A549 treated with dexamethasone at 1 μM for 4 hours (cell line): Measurements from ENCODE around the gene PRKD2. TPM values are rescaled to one million over a fixed set of nuclear protein-coding genes. Genes with fewer than 3 reads are reported as not detected.

Experiments
- total RNA-seq: library from RNA; stranded (reverse); fragments of 200-300 nt; extraction: Qiagen RNA extraction; gene quantifications from 5 replicates; pipeline ENCODE4 v1.2.3, GENCODE V29; 2022

PRKD2 gene
- total RNA-seq: 19.7 to 33.9 TPM (median 28.2 TPM) in 5 replicates

GRCh38 chr19:46717034-46717715, at the start of gene PRKD2:
PRKD2 (minus strand) TSS chr19:46717114; CDS start chr19:46716370, 744 bp downstream.

GRCh38 chr19:46746281-46747057, 29.6 kb upstream of the PRKD2 start, which contains the start of gene STRN4:
STRN4 (minus strand) TSS chr19:46746450; CDS start chr19:46746430, 20 bp downstream.

GRCh38 chr19:46745521-46746280, 28.8 kb upstream of the PRKD2 start, which contains the start of gene FKRP:
FKRP (plus strand) TSS chr19:46746057; CDS start chr19:46755451, 9,394 bp downstream.

GRCh38 chr19:46661020-46661731, 55.7 kb downstream of the PRKD2 start, which contains the start of gene DACT3:
DACT3 (minus strand) TSS chr19:46661182; CDS start chr19:46661064, 118 bp downstream.

GRCh38 chr19:46635920-46636761, 80.8 kb downstream of the PRKD2 start, which contains the start of gene GNG8:
GNG8 (minus strand) TSS chr19:46636202; CDS start chr19:46634682, 1,520 bp downstream.

GRCh38 chr19:46624958-46625661, 91.8 kb downstream of the PRKD2 start, which contains the start of gene PTGIR:
PTGIR (minus strand) TSS chr19:46625089; CDS start chr19:46624225, 864 bp downstream.

Other genes with a start within 250 kb of the PRKD2 start
- 8.1 to 9.4 TPM (median 9.1 TPM) in 5 replicates for gene PNMA8A, start 245.6 kb downstream of the PRKD2 start, total RNA-seq
- 0.02 TPM in 1 of 5 replicates, not detected in the others for gene PNMA8B, start 221.2 kb downstream of the PRKD2 start, total RNA-seq
- gene CALM3, start 115.8 kb downstream of the PRKD2 start, total RNA-seq: 191 to 275 TPM (median 258 TPM) in 5 replicates
- gene PTGIR, start 92.0 kb downstream of the PRKD2 start, total RNA-seq: 0.14 TPM in 1 of 5 replicates, not detected in the others
- not detected in 5 replicates for gene GNG8, start 80.9 kb downstream of the PRKD2 start, total RNA-seq
- gene DACT3, start 55.9 kb downstream of the PRKD2 start, total RNA-seq: 0.17 to 0.29 TPM (median 0.26 TPM) in 5 replicates
- gene FKRP, start 28.9 kb upstream of the PRKD2 start, total RNA-seq: 14.1 to 21.1 TPM (median 19.7 TPM) in 5 replicates
- 53.3 to 91.6 TPM (median 86.9 TPM) in 5 replicates for gene STRN4, start 29.3 kb upstream of the PRKD2 start, total RNA-seq
- 201 to 260 TPM (median 234 TPM) in 5 replicates for gene SLC1A5, start 71.5 kb upstream of the PRKD2 start, total RNA-seq
- 248 to 266 TPM (median 249 TPM) in 5 replicates for gene AP2S1, start 133.7 kb upstream of the PRKD2 start, total RNA-seq
- 22.0 to 36.1 TPM (median 34.3 TPM) in 5 replicates for gene ARHGAP35, start 143.9 kb upstream of the PRKD2 start, total RNA-seq